HG03139 (cell line): ENCODE results near the gene HEPN1.

Experiments
- ATAC-seq: cut with Tn5 transposase; IDR thresholded peaks from one replicate; pipeline ENCODE4 v1.9.1; 2021; ENCODE audit not compliant: unreplicated experiment

HEPN1 gene

DNA sequence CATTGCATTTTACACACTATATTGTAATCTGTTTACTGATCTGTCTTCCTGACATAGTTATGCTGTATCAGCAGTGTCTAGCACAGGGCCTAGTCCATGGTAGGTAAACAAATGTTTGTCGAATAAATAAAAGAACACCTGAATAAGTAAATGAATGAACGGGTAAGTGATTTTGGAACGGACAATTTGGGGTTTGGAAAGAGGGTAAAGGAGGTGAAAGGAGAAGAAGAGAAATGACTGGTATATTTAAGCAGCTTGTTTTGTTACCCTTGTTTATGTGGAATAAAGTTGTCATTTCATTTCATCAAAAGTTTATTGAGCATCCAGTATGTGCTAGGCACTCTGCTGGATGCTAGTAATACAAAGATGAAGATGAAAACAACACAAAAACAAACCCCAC is at the start of gene HEPN1:
Gene HEPN1 (plus strand): TSS at position 301 of the 400 bp plus-strand sequence.
- ATAC-seq: no peak

DNA sequence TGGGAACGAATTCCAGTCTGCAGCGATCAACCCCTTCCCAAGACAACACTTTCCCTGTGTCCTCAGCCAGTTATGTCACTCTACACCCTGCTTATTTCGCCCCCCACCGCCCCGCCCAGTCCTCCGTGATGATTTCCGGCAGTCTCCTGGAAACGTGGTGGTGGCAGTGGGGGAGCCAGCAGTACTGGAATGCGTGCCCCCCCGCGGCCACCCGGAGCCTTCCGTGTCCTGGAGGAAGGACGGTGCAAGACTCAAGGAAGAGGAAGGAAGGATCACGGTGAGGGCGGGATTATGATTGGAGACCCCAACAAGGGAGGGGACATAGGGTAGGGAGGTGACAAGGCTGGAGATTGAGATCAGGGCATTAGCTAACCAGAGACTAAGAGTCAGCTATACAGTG is 49.7 kb upstream of the HEPN1 start:
- ATAC-seq: no peak

DNA sequence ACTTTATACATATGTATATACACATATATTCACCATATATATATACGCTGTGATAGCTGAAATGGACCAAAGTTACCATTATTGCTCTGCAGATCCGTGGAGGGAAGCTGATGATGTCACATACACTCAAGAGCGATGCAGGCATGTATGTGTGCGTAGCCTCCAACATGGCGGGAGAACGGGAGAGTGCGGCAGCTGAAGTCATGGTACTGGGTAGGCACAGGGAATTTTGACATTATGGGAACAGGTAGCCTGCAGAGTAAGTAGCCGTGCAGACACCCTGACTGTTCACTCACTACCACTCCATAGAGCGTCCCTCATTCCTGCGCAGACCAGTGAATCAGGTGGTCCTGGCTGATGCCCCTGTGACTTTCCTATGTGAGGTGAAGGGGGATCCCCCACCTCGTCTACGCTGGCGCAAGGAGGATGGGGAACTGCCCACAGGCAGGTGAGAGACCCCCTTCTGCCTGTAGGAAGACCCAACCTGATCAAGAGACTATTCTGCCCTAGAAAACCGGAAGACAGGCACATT is 49.1 kb upstream of the HEPN1 start:
- no peak for ATAC-seq

DNA sequence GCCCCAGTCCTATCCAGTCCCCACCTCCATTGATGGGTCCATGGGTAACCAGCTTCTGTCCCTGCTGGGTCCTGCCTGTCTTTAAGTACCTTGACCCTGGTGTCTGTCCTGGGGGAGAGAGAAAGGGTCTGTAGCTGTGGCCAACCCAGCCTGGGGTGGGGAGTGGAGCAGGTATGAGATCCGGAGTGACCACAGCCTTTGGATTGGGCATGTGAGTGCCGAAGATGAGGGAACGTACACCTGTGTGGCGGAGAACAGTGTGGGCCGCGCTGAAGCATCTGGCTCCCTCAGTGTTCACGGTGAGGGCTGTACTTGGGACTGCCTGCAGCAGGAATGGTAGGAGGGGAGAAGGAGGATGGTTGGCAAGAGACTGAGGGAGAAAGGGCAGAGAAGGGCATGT is 48.6 kb upstream of the HEPN1 start:
- ATAC-seq: no peak

DNA sequence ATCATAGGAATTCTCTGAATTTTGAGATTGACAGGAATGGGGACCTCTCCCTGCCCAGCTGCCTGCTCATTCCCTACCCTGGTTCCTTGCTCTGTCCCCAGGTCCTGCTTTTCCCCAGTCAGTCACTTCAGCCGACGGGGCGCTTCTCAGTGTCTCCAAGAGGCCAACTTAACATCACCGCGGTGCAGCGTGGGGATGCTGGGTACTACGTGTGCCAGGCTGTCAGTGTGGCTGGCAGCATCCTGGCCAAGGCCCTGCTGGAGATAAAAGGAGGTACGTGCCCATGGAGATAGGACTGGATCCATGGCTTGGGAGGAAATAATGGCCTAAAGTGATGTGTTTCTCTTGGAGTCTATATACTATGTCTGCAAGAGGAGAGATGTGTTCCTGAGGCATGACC is 46.8 kb upstream of the HEPN1 start:
- ATAC-seq: no peak

DNA sequence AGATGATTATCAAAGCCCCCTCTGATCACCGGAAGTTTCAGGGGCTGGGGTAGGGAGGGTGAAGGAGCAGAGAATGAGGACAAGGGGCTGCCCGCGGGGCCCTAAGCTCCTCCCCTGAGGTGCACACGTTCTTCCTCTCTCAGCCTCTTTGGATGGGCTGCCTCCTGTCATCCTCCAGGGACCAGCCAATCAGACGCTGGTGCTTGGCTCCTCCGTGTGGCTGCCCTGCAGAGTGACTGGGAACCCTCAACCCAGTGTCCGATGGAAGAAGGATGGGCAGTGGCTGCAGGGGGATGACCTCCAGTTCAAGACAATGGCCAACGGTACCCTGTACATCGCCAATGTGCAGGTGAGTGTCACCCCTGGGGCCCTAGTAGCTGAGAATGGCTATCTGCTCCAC is 46.3 kb upstream of the HEPN1 start:
- no peak for ATAC-seq

DNA sequence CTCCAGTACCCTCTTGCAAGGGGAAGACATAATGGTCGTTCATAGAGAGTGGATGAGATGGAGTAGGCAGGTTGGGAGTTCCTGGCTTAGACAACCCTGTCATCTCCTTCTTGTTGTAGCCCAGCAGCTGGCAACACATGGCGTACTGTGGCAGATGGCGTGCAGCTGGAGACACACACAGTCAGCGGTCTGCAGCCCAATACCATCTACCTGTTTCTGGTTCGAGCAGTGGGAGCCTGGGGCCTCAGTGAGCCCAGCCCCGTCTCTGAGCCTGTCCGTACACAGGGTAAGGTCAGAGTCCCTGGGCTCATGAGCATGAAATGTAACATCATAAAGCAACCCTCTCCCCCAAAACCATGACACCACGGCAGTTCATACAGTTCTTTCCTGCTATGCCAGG is 45.1 kb upstream of the HEPN1 start:
- ATAC-seq: no peak

DNA sequence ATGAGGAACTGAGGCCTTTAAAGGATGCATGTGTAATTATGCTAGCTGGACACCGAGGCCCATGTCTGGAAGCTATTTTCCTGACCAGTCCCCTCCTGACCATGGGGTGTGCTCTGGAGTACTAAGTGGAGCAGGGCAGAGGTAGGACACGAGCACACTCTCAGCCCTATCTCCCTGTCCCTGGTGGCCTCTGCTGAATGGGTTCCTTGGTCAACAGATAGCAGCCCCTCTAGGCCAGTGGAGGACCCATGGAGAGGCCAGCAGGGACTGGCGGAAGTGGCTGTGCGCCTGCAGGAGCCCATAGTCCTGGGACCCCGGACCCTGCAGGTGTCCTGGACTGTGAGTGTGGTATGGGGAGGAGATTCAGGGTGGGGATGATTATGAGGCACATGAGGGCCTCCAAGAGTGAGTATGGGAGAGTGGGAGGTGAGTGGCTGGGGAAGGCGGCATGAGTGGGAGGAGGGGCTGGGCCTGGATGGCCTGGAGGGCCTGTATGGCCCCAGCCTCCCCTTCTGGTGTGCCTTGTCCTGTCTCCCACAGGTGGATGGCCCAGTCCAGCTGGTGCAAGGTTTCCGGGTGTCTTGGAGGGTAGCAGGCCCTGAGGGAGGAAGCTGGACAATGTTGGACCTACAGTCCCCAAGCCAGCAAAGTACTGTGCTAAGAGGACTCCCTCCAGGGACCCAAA is 44.3 kb upstream of the HEPN1 start:
- no peak for ATAC-seq

DNA sequence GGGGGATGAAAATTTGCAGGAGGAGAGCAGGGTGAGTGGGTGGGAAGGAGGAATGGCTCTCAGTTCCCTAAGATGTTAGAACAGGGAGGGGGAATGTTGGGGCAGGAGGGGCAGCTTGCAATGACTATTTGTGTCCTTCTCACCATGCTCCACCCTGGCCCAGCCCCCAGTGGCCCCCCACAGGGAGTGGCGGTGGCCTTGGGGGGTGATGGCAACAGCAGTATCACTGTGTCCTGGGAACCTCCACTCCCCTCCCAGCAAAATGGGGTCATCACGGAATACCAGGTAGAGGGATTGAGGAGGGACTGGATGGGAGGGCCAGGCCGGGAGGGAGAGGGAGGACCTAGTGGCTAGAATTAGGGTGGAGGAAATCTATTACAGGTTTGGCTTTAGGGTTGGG is 43.6 kb upstream of the HEPN1 start:
- ATAC-seq: no peak

DNA sequence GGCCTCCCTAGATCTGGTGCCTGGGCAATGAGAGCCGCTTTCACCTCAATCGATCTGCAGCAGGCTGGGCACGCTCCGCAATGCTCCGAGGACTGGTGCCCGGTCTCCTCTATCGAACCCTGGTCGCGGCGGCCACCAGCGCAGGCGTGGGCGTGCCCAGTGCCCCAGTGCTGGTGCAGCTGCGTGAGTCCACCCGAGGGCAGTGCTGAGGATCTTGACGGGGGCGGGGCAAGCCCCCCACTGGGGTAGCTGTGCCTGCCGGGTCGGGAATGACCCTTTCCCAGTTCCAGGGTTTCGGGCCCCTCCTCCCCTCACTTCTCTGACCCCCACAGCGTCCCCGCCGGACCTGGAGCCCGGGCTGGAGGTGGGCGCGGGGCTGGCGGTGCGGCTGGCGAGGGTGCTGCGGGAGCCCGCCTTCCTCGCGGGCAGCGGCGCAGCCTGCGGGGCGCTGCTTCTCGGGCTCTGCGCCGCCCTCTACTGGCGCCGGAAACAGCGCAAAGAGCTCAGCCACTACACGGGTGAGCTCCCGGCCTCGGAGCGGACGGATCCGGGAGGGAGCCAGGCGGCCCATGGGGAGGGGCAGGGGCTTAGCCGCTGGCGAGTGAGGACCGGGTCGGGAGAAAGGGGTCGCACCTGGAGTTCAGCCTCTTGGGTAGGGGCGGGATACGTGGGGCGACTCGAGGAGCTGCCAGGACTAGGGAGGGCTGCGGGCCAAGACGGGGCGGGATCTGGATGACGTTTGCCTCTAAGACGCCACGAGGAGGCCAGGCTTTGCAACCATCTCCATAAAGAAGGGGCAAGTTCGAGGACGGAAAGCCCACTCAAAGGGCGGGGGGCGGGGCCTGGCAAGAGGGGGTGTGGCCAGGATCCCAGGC is 42.9 kb upstream of the HEPN1 start:
- peak; percentile 87 for ATAC-seq

DNA sequence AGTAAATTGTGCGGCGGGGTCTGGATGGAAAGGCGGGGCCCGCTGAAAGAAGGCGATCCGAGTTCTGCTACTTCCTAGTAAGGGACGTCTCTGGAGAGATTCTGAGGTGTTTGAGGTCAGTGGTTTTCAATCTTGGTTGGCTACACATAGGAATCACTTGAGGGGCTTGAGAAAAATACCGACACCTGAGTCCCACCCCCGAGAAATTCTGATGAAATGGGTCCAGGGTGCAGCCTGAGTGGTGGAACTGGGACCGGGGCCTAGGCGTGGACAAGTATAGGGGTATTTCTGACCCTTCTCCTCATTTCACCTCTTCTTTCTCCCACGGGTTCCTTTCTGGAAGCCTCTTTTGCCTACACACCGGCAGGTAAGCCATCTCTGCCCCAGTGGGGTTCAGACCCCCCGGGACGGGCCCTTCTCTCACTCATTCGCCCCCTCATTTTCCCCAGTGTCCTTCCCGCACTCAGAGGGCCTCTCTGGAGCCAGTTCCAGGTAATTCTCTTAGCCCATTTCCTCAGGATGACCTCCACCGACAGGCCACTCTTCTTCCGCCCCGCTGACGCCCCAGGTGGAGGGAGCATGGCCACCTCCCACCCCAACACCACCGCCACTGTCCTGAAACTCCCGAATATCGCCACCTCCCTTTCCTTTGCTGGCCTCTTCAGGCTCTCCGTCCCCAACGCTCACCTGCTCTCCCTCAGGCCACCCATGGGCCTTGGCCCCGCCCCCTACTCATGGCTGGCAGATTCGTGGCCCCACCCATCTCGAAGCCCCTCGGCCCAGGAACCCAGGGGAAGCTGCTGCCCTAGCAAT is 42.0 kb upstream of the HEPN1 start:
- no peak for ATAC-seq

DNA sequence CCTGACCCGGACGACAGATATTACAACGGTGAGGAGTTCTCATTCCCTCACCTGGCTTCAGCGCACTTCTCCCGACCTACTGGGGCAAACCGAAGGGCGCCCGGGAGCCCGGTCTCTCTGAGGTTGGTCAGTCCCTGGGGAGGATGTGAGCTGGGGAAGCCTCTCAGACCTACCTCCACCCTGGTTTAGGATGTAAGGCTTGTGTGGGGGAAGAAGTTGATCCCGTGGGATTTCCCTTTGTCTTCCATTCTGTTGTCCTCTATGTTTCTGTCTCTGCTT is 41.5 kb upstream of the HEPN1 start:
- ATAC-seq: no peak

DNA sequence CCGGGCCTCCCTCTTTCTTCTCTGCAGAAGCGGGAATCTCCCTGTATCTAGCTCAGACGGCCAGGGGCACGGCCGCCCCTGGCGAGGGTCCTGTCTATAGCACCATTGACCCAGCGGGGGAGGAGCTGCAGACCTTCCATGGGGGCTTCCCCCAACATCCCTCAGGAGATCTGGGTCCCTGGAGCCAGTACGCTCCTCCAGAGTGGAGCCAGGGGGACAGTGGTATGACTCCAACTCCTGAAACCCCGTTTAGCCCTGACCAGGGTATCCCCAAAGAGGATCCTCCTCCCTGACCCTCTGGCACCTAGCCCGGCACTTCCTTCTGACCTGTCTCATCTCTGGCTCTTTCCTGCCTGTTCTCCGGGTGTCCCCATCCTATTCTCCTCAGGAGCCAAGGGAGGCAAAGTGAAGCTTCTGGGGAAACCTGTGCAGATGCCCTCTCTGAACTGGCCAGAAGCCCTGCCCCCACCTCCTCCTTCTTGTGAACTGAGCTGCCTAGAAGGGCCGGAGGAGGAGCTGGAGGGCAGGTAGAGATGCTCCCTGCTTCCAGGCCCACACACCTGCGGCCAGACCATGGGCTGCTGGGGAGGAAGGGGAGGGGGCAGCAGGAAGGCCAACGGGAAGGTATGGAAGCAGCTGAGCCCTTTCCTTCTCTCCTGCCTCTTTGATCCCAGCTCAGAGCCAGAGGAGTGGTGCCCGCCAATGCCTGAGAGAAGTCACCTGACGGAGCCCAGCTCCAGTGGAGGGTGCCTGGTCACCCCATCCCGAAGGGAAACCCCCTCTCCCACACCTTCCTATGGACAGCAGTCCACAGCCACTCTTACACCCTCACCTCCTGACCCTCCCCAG is 40.9 kb upstream of the HEPN1 start:
- no peak for ATAC-seq

DNA sequence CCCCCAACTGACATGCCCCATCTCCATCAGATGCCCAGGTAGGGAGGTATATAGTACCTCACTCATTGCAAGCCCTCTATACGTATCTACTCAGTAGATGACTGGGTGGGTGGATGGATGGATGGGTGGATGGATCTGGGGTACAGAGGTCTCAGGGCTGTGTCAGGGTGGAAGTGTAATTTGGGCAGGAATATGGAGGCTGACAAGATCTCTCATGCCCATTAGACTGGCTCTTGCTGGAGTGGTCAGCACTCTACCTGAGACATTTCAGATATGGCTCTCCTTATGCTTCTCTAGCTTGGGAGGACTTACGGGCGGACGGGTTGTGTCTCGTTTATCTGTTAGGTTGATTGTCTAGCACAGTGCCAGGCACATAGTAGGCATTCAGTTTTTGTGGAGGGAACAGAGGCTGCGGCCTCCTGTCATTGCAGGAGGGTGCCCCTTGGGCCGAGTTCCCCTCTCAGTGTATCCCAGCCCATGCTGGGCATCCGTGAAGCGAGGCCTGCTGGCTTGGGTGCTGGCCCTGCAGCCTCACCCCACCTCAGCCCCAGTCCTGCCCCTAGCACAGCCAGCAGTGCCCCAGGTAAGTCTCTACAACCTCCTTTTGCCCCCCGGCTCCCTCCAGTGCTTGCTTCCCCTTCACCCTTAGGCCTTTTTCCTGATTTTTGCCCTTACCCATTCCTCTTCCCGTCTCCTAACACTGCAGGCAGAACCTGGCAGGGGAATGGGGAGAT is 40.1 kb upstream of the HEPN1 start:
- no peak for ATAC-seq

DNA sequence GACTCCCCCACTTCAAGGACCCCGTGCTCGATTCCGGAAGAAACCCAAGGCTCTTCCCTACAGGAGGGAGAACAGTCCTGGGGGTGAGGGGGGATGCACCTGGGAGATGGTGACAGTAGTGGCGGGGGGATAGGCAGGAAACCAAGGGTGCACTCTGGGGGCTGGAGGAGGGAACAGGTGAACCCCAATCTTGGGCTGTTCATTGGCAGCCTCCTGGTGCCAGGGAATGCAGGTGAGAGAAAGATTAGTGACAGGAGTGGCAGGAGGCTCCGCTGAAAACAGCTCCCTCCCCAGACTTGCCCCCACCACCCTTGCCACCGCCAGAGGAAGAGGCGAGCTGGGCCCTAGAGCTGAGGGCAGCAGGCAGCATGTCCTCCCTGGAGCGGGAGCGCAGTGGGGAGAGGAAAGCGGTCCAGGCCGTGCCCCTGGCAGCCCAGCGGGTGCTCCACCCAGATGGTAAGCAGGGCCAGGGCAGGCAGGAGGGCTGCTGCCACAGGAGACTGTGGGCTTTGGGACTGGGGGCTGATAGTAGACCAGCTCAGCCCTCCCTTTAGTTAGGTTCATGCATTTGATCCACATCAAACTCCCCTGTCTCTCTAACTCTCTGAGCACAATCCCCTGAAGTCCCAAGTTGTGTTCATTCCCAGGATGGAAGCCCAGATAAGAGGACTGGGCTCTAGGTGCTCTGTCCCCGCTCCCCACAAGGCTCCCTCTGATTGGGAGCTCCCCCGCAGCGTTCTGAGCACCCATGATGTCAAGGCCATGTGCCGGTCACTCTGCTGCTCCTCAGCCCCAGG is 39.4 kb upstream of the HEPN1 start:
- ATAC-seq: no peak

DNA sequence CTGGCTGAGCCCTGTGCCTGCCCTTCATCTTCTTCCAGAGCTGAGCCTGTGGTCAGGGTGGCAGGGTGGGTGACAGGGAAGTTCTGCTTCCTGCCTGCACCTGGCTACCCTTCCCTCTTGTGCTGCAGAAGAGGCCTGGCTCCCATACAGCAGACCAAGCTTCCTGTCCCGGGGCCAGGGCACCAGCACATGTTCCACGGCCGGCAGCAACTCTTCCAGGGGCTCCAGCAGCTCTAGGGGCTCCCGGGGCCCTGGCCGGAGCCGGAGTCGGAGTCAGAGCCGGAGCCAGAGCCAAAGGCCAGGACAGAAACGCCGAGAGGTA is 38.8 kb upstream of the HEPN1 start:
- ATAC-seq: no peak

DNA sequence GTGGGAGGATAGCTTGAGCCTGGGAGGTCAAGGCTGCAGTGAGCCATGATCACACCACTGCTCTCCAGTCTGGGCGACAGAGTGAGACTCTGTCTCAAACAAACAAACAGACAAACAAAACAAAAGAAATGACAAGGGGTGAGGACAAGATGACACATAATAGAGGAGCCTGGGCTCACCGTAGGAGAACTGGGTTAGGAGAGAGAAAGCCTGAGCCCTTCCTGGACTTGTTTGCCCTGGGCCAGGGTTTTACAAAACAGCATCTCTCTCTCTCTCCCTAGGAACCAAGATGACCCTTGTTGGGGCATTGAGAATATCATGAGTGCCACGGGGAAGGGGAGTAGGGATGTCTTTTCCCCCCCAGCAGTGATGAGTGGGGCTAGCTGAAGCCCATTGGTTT is 38.1 kb upstream of the HEPN1 start:
- ATAC-seq: no peak

DNA sequence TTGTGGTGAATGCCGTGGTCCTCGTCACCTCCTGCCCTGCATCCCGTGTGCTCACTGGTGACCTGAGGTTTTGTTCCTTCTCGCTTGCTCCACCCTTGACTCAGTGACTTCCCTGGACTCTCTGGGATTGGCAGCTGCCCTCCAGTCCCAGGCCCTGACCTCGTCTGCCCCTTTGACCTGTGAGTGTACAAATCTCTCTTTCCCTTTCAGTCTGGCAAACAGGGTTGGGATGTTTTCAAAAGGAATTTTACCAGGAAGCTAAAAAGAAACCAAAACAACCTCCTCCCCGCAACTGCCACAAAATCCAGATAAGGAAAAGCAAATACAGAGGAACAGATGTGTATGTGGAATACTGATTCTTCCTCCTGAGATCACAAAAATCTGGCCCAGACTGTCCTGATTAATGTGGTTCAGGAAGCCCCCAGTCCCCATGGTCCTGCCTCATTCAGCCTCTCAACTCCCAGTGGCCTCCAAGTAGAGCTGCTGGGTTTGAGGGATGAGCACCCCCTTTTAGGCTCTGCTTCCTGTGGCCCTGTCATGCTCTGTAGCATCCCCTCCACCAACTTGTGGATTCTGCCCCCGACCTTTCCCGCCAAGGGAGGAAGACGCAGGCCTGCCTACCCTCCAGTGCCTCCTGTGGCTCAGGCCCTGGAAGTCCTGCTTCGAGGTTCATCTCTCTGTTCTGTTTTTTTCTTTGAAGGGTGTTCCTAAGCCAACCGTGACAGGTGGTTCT is 36.5 kb upstream of the HEPN1 start:
- ATAC-seq: no peak

DNA sequence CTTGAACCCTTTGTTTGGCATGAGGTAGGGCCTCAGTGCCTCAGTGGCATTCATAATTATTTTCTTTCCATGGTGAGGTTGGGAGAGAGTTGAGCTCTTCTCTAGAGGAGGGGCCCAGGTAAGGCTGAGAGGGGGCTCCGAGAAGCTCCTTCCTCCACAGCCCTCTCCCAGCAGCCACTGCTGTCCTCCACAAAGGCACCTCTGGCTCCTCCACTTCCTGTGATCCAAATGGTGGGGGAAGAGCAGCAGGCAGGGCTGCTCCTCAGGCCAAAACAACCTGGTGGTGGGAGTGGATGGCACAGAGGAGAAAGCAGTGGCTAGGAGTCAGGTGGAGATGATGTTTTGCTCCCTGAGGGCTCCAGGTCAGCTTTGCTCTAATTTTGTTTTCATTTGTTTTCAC is 34.7 kb upstream of the HEPN1 start:
- no peak for ATAC-seq
